Measurements from ENCODE around the gene CCR7. TPM values are rescaled to one million over a fixed set of nuclear protein-coding genes. Genes with fewer than 3 reads are reported as not detected.
"Not testable (repeated sequence)": the region's sequence is repeated elsewhere in the genome, so short reads cannot be mapped to it uniquely, and the experiment has no call there.

CCR7 gene
- total RNA-seq, 1 donor from 2014 or later, result not detected

DNA sequence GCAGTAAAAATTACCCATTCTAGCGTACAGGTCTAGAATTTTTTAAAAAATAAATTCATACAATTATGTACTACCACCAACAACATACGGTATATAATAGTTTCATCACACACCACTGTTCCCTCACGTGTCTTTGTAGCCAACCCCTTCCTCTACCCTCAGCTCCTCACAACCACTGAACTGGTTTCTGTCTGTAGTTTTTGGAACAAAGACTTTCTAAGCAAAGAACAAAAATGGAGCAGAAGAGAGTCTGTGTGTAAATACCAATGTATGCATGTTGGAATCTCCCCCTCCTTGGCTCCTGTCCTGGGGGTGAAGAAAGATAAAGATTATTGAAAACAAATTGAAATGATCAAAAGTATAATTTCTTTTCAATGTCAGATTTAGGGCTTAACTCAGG, 31.9 kb upstream of the CCR7 start:
- no peak for DNase-seq (ENCODE audit: low spot score)

DNA sequence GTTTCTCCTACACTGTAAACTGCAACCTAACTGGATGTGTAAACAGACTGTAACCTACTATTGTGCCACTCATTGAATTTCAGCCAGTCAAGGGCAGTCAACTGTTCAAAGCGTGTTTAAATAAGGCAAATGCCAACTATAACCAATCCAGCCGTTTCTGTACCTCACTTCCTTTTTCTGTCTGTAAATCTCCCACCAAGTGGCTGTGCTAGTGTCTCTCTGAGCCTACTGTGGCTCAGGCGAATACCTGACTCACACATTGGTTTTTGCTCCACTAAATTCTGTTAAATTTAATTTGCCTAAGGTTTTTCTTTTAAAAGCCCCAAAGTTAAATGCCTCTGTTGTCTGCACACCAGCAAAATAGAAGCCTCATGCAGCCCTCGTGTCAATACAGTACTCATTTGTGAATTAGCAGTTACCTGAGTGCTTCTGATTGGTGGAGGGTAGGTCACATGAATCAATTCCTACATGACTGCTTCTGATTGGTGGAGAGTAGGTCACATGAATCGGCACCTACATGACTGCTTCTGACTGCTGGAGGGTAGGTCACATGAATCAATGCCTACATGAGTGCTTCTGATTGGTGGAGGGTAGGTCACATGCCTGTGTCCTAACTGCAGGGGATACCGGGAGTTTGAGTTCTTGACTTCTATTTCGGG, 31.1 kb upstream of the CCR7 start:
- DNase-seq (ENCODE audit: low spot score), result no peak

DNA sequence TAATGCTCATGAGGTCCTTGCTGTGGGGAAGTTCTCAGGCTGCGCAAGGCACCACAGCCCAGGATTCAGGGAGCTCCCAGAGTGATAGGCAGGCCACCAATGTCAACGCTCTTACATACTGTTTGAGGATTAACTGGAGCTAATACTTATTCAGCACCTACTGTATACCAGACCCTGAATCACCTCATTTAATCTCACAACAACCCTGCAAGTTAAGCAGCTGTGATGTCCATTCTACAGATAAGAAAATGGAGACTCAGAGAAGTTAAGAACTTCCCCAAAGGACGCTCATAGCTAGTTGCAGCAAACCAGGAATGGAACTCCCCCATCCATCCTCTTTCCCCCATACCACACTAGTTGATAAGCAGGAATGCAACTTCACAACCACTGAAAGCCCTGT, 25.5 kb upstream of the CCR7 start:
- DNase-seq (ENCODE audit: low spot score), result no peak

- DNase-seq (ENCODE audit: low spot score), result no peak
Measured at GRCh38 chr17:40588552-40588951, 23.3 kb upstream of the CCR7 start.

DNA sequence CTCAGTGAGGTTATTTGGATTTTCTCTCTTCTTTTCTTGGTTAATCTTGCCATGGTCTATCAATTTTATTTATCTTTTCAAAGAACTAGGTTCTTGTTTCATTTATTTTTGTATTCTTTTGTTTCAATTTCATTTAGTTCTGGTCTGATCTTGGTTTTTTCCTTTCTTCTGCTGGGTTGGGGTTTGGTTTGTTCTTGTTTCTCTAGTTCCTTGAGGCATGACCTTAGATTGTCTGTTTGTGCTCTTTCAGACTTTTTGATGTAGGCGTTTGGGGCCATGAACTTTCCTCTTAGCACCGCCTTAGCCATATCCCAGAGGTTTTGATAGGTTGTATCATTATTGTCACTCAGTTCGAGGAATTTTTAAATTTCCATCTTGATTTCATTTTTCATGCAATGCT, 21.0 kb upstream of the CCR7 start:
- DNase-seq (ENCODE audit: low spot score), result not testable (repeated sequence)

DNA sequence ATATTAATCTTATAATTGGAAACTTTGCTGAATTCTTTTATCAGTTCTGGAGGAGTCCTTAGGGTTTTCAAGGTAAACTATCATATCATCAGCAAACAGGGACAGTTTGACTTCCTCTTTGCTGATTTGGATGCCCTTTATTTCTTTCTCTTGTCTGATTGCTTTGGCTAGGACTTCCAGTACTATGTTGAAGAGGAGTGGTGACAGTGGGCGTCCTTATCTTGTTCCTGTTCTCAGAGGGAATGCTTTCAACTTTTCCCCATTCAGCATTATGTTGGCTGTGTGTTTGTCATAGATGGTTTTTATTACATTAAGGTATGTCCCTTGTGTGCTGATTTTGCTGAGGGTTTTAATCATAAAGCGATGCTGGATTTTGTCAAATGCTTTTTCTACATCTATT, 19.7 kb upstream of the CCR7 start:
- not testable (repeated sequence) for DNase-seq (ENCODE audit: low spot score)

DNA sequence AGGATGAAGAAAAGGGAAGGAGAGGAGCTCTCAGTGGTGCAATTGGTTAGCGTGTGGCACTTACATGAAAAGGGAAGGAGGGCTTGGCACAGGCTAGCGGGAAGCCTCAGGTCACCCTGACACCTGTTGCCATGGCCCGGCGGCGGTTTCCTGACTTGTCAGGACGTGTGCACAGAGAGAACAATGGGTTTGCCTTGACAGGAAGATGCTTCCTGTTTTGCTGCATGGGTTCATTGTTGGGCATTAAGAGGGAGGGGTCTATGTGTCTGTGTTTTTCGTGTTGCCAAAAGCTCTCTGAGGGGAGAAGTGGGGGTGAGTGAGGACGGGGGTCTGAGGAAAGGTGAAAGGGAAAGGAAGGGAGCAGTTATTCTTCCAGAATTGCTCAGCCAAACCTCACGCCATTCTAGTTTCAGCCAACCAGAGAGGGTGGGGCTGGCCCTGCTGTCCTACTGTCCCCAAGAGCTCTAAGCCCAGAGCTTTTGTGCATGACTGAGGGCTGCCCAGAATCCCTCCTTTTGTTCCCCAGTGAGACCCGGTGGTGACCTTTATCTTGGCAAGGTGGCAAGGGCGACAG, 17.1 kb upstream of the CCR7 start:
- DNase-seq (ENCODE audit: low spot score), result peak; percentile 32

GRCh38 chr17:40580140-40580539, 14.9 kb upstream of the CCR7 start:
- DNase-seq (ENCODE audit: low spot score), result no peak

DNA sequence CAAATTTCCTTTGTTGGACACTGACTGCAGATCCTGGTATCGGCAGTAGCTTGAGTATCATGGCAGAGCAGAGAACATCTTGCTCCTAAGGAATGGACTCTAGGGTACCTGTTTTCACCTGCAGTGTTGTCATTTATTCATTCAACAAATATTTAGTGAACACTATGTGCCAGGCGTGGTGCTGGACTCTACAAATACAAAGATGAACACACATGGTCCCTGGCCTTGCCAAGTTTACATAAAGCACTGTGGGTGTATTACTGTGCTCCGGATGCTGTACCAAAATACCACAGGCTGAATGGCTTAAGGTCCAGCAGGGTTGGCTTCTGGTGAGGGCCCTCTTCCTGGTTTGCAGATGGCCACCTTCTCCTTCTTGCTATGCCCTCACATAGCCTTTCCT, 14.2 kb upstream of the CCR7 start:
- no peak for DNase-seq (ENCODE audit: low spot score)

GRCh38 chr17:40577611-40578065, 12.4 kb upstream of the CCR7 start:
- DNase-seq (ENCODE audit: low spot score), result no peak

GRCh38 chr17:40576113-40576740, 11.0 kb upstream of the CCR7 start:
- no peak for DNase-seq (ENCODE audit: low spot score)

DNA sequence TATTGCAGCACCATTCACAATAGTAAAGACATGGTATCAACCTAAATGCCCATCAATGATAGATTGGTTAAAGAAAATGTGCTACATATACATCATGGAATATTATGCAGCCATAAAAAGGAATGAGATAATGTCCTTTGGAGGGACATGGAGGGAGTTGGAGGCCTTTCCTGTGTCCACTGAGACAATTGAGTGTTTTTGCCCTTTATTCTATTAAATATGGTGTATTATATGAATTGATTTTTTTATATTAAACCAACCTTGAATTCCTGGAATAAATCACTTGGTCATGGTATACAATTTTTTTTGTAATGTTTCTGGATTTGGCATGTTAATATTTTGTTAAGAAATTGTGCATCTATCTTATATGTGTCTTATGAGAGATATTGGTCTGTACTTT, 9.0 kb upstream of the CCR7 start:
- DNase-seq (ENCODE audit: low spot score), result no peak

- not testable (repeated sequence) for DNase-seq (ENCODE audit: low spot score)
Measured at GRCh38 chr17:40572245-40572993, 7.1 kb upstream of the CCR7 start.

- DNase-seq (ENCODE audit: low spot score), result no peak
Measured at GRCh38 chr17:40568074-40568836, 3.0 kb upstream of the CCR7 start.

GRCh38 chr17:40567377-40567776, 2.1 kb upstream of the CCR7 start:
- no peak for DNase-seq (ENCODE audit: low spot score)

- DNase-seq (ENCODE audit: low spot score), result no peak
Measured at GRCh38 chr17:40565769-40566409, 617 bp upstream of the CCR7 start.

- no peak for DNase-seq (ENCODE audit: low spot score)
Measured at GRCh38 chr17:40564195-40564882, 933 bp downstream of the CCR7 start.

DNA sequence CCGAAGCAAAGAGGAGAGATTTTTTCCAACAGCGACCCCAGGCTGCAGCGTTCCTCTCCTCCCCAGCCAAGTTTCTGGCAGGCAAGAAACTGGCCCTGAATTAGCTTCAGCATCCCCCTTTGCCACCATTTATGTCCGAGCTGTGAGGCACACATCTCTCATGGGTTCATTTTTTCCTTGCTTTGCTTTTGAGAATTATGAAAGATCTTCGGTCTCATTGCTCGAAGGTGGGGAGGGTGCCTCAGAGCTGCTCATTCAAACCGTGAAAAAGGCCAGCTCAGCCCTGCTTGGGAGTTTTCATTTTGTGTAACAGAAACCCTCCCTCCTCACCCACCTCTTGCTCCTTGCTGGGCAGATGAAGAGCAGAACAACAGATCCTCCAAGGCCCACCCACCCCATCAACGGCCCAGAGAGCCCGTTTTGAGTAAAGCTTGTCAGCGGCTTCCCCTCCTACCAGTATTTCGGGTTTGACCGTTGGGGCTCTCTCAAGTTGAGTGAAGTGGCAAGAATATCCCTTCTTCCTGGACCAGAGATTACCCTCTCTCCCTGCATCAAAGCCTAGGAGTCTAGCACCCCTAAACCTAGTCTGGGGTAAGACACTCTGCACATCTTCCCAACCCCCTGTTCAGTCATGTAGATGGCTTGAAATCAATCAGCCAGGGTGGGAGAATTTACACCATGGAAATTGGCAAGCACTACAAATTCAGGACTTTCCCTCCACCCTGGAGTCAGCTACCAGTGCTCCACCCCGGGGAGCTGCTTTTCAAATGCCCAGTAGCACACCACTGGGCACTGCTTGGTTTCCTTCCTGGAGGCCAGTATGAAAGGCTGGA, 1.8 kb downstream of the CCR7 start:
- no peak for DNase-seq (ENCODE audit: low spot score)

GRCh38 chr17:40562838-40563219, 2.4 kb downstream of the CCR7 start:
- DNase-seq (ENCODE audit: low spot score), result no peak

Data from umbilical cord (tissue), 2 donors.